GM21717 (cell line): ENCODE results near the gene ZNF668.
A peak's percentile ranks its signal among the peaks of the same experiment; 100 is the strongest.

Source experiments
- ATAC-seq: cut with Tn5 transposase; IDR thresholded peaks from one replicate; pipeline ENCODE4 v1.9.1; 2021; ENCODE audit warnings: mild to moderate bottlenecking, moderate library complexity; ENCODE audit not compliant: unreplicated experiment

ZNF668 gene

GRCh38 chr16:31073970-31074813 lies at the start of gene ZNF668, which contains the start of gene ZNF646:
ZNF668 (minus strand) TSS chr16:31074240; CDS start chr16:31064459, 9,781 bp downstream.
ZNF646 (plus strand) TSS chr16:31074422; CDS start chr16:31076325, 1,903 bp downstream.
- ATAC-seq = peak; percentile 69

- ATAC-seq = no peak
These were observed 46.1 kb upstream of the ZNF668 start for GRCh38 chr16:31120129-31120528.

- no peak for ATAC-seq
These were observed 44.4 kb upstream of the ZNF668 start for GRCh38 chr16:31118223-31119155.

- peak; percentile 83 for ATAC-seq
These were observed 43.6 kb upstream of the ZNF668 start, which contains the start of gene KAT8 for GRCh38 chr16:31117384-31118222. KAT8 (plus strand) TSS chr16:31117664; CDS start chr16:31117682, 18 bp downstream.

- no peak for ATAC-seq
These were observed 40.4 kb upstream of the ZNF668 start for GRCh38 chr16:31114468-31114867.

- ATAC-seq = no peak
These were observed 39.4 kb upstream of the ZNF668 start for GRCh38 chr16:31113121-31114120.

- no peak for ATAC-seq
These were observed 38.7 kb upstream of the ZNF668 start for GRCh38 chr16:31112711-31113110.

- ATAC-seq = no peak
These were observed 37.9 kb upstream of the ZNF668 start for GRCh38 chr16:31111881-31112466.

GRCh38 chr16:31110106-31111034 lies 36.3 kb upstream of the ZNF668 start:
- ATAC-seq = no peak

GRCh38 chr16:31109622-31110021 lies 35.6 kb upstream of the ZNF668 start:
- ATAC-seq = no peak

- ATAC-seq = no peak
These were observed 34.9 kb upstream of the ZNF668 start for GRCh38 chr16:31108794-31109558.

- peak; percentile 80 for ATAC-seq
These were observed 34.2 kb upstream of the ZNF668 start, which contains the start of gene BCKDK for GRCh38 chr16:31108035-31108793. BCKDK (plus strand) TSS chr16:31108386; CDS start chr16:31109224, 838 bp downstream.

- peak; percentile 59 for ATAC-seq
These were observed 33.4 kb upstream of the ZNF668 start for GRCh38 chr16:31107465-31107867.

GRCh38 chr16:31106509-31107464 lies 32.7 kb upstream of the ZNF668 start:
- ATAC-seq = no peak

- no peak for ATAC-seq
These were observed 31.7 kb upstream of the ZNF668 start for GRCh38 chr16:31105677-31106213.
